H54 (cell line): Measurements from ENCODE around the gene TAS2R42.

Source experiments
- DNase-seq: peaks from one replicate; pipeline ENCODE4 v3.0.0; 2011; ENCODE audit warnings: low spot score, mixed read lengths; ENCODE audit not compliant: insufficient read length
- FAIRE-seq: peaks from 3 replicates; lab custom pipeline; 2011; peaks lifted over from hg19 to GRCh38; lab: Jason Lieb, UNC
- POLR2A ChIP-seq: IDR thresholded peaks from 2 replicates; pipeline ENCODE4 v1.6.1; 2011; ENCODE audit warnings: low read depth, mild to moderate bottlenecking, low read length

Gene TAS2R42

GRCh38 chr12:11166300-11166699 lies 20.4 kb downstream of the TAS2R42 start:
- FAIRE-seq (no peak), DNase-seq (no peak)
- no peak for TF ChIP-seq POLR2A

GRCh38 chr12:11164384-11164783 lies 22.4 kb downstream of the TAS2R42 start:
- no peak for FAIRE-seq
- DNase-seq: no peak
- no peak for TF ChIP-seq POLR2A

GRCh38 chr12:11162502-11162901 lies 24.2 kb downstream of the TAS2R42 start:
- no peak for TF ChIP-seq POLR2A
- peak; percentile 33 for FAIRE-seq
- DNase-seq: no peak

GRCh38 chr12:11158885-11159444 lies 27.8 kb downstream of the TAS2R42 start:
- no peak for FAIRE-seq
- TF ChIP-seq POLR2A: no peak
- DNase-seq: no peak

- no peak for DNase-seq
- no peak for TF ChIP-seq POLR2A
- FAIRE-seq: no peak
Observed at GRCh38 chr12:11154400-11154925, 32.3 kb downstream of the TAS2R42 start.

- TF ChIP-seq POLR2A: no peak
- no peak for FAIRE-seq
- no peak for DNase-seq
Observed at GRCh38 chr12:11152725-11153124, 34.0 kb downstream of the TAS2R42 start.

- FAIRE-seq: no peak
- no peak for TF ChIP-seq POLR2A
- no peak for DNase-seq
Observed at GRCh38 chr12:11150832-11151231, 35.9 kb downstream of the TAS2R42 start.

- FAIRE-seq: no peak
- no peak for DNase-seq
- TF ChIP-seq POLR2A: no peak
Observed at GRCh38 chr12:11147420-11147819, 39.3 kb downstream of the TAS2R42 start.

- FAIRE-seq: no peak
- no peak for TF ChIP-seq POLR2A
- no peak for DNase-seq
Observed at GRCh38 chr12:11144297-11144696, 42.4 kb downstream of the TAS2R42 start.

- no peak for TF ChIP-seq POLR2A
- FAIRE-seq (no peak), DNase-seq (no peak)
Observed at GRCh38 chr12:11143352-11143751, 43.4 kb downstream of the TAS2R42 start.

GRCh38 chr12:11136075-11136474 lies 50.7 kb downstream of the TAS2R42 start:
- peak; percentile 43 for FAIRE-seq
- TF ChIP-seq POLR2A: no peak
- no peak for DNase-seq
